ENCODE measurements around the gene KAZN. TPM values are rescaled to one million over a fixed set of nuclear protein-coding genes. Genes with fewer than 3 reads are reported as not detected.
A peak's percentile ranks its signal among the peaks of the same experiment; 100 is the strongest.

The KAZN gene
- 10.7 and 11.6 TPM in 2 replicates for total RNA-seq
- long read RNA-seq, partial matches to known transcripts = 1 of 7 reads
- long read RNA-seq, other reads (novel, unspliced or antisense) = 6 of 7 reads

DNA sequence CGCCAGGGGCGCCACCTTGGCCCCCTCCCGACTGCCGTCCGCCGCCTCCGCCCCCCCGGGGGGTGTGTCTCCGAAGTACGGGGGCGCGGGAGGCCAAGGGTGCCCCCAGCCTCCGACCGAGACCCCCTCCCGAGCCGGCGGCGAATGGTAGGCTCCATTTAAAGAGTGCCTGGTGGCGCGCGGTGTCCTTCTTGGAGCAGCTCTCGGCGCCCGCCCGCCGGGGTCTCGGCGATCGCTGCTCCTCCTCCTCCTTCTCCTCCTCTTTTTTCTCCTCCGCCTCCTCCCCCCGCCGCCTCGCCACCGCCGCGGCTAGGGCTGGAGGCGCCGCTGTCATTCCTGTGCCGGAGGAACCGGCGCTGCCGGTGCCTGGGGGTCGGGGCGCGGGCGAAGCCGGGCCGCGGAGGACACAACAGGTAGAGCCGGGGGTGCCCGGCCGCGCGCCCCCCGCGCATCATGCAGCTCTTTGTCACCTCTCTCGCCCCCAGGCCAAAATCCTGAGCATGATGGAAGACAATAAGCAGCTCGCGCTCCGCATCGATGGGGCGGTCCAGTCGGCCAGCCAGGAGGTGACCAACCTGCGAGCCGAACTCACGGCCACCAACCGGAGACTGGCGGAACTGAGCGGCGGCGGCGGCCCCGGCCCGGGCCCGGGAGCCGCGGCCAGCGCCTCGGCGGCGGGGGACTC, at the start of gene KAZN:
Gene KAZN (plus strand): TSS at position 188 of the 685 bp plus-strand sequence.
- peak within 1 kb of the TSS; percentile 79 for H3K27ac Mint-ChIP-seq (ENCODE audit: unreplicated experiment)
- H3K4me1 Mint-ChIP-seq = peaks cover 59% of the 10 kb centered on the region
- peak; percentile 63 for DNase-seq (ENCODE audit: low read depth, low spot score)
- no peaks in the 10 kb centered on the region for H3K36me3 Mint-ChIP-seq (ENCODE audit: low read depth)
- TF ChIP-seq CTCF (conservative IDR thresholded peaks at IDR 0.05) = peak; percentile 44
- H3K4me3 Mint-ChIP-seq = peak within 1 kb of the TSS; percentile 91
- no peaks in the 10 kb centered on the region for H3K9me3 Mint-ChIP-seq
- no peaks in the 10 kb centered on the region for H3K27me3 Mint-ChIP-seq (ENCODE audit: low read depth)

DNA sequence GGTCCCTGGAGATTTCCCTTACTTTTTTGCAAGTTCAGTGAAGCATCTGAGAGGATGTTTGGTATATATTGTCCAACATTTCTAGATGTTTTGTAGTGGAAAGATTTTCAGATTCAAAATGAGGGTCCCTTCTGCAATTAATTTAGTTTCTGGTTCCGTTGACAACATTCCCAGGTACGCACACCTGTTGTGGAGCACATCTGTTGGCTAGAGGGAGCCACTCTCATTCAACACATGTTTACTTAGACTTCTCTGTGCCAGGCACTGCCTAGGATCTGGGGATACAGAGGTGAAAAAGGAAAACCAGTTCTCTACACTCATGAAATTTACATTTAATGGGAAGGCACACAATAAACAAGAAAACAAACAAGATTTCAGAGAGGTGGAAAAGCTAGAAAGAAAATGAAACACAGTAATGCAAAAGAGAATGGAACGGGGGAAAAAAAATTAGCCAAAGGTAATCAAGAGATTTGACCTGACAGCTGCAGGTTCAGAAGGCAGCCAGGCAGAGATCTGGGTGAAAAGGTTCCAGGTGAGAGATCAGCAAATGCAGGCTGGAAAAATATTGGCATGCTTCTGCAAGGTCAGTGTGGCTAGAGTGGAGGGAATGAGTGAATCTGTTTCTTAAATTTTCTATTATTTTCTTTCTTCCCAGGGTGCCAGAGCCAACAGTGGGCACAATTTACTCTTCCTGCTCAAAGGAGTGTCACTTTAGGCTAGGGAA, 48.4 kb upstream of the KAZN start:
- Mint-ChIP-seq H3K4me3 (no peak overlapping the region), H3K27me3 (ENCODE audit: low read depth) (peaks cover 7% of the 10 kb centered on the region), H3K36me3 (ENCODE audit: low read depth) (peaks cover 2% of the 10 kb centered on the region), H3K9me3 (no peaks in the 10 kb centered on the region), H3K27ac (ENCODE audit: unreplicated experiment) (no peak overlapping the region), H3K4me1 (peaks cover 4% of the 10 kb centered on the region)
- no peak for DNase-seq (ENCODE audit: low read depth, low spot score)
- no peak for TF ChIP-seq CTCF (conservative IDR thresholded peaks at IDR 0.05)

DNA sequence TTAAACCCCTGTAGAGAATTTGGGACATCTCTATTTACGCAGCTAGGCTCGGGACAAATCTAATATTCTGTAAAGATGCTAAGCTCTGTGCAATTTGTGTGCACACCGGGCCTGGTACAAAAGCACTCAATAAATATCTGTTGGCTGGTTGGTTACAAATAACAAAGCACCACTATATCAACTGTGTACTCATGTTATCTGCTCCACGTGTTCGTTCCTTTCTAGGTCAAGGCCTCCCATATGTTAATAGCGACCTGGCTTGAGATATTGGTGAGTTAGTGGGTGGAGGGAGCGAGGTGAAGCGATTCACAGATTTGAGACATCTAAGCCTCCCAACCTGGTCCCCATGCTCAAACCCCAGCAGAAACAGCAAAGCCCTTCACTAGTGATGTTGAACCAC, 47.1 kb upstream of the KAZN start:
- no peak overlapping the region for H3K4me3 Mint-ChIP-seq

DNA sequence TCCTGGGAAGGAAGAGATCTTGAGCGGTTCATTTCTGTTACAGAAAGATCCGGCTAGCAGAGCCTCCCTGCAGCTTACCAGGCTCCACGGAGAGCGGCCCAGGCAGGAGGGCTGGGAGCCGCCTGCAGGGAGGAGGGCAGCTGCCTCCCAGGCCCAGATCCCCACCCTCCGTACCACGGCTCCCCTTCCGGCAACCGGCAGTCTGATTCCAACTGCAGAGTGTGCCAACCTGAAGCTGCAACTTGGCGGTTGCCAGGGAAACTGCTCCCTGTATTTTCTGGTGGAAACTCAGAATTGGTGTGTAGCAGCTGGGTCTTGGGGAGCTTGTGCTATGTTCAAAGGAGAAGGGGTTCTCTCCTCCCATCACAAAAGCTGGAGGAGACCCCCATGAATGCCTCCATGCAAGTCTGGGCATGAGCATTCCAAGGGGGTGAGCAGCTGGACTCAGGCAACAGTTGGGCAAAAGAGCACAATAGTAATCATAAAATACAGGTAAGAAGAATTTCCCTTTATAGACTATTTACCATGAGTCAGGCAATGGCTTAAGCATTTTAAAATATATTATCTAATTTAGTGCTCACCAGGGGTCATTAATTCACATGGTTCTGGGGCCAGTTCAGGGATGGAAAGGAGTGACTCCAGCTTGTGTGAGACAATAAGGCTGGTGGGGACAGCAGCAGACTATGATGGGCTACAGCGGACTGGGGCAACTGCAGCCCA, 46.1 kb upstream of the KAZN start:
- Mint-ChIP-seq H3K4me1 (peaks cover 4% of the 10 kb centered on the region), H3K36me3 (ENCODE audit: low read depth) (no peaks in the 10 kb centered on the region), H3K9me3 (no peaks in the 10 kb centered on the region), H3K27ac (ENCODE audit: unreplicated experiment) (no peak overlapping the region), H3K4me3 (no peak overlapping the region), H3K27me3 (ENCODE audit: low read depth) (peaks cover 7% of the 10 kb centered on the region)
- DNase-seq (ENCODE audit: low read depth, low spot score) = no peak
- no peak for TF ChIP-seq CTCF (conservative IDR thresholded peaks at IDR 0.05)

More for the DNA sequence above, 47.1 kb upstream of the KAZN start:
- H3K27me3 Mint-ChIP-seq (ENCODE audit: low read depth) = peaks cover 7% of the 10 kb centered on the region
- no peaks in the 10 kb centered on the region for H3K36me3 Mint-ChIP-seq (ENCODE audit: low read depth)
- H3K9me3 Mint-ChIP-seq = no peaks in the 10 kb centered on the region
- no peak for DNase-seq (ENCODE audit: low read depth, low spot score)
- no peak overlapping the region for H3K27ac Mint-ChIP-seq (ENCODE audit: unreplicated experiment)
- H3K4me1 Mint-ChIP-seq = peaks cover 4% of the 10 kb centered on the region
- no peak for TF ChIP-seq CTCF (conservative IDR thresholded peaks at IDR 0.05)

GRCh38 chr1:14553711-14554110, 44.8 kb upstream of the KAZN start:
- H3K27ac Mint-ChIP-seq (ENCODE audit: unreplicated experiment) = no peak overlapping the region
- no peak for DNase-seq (ENCODE audit: low read depth, low spot score)
- no peaks in the 10 kb centered on the region for H3K36me3 Mint-ChIP-seq (ENCODE audit: low read depth)
- H3K9me3 Mint-ChIP-seq = no peaks in the 10 kb centered on the region
- no peak overlapping the region for H3K4me3 Mint-ChIP-seq
- H3K27me3 Mint-ChIP-seq (ENCODE audit: low read depth) = peaks cover 9% of the 10 kb centered on the region
- peaks cover 4% of the 10 kb centered on the region for H3K4me1 Mint-ChIP-seq
- TF ChIP-seq CTCF (conservative IDR thresholded peaks at IDR 0.05) = no peak

All from neural crest cell (in vitro differentiated cells).